ENCODE results near the gene SPEF2.

SPEF2 gene

GRCh38 chr5:35780236-35780635 is 162.6 kb downstream of the SPEF2 start:
- no peaks in the 10 kb centered on the region for H3K27me3 Mint-ChIP-seq (ENCODE audit: low read depth)
- H3K4me3 Mint-ChIP-seq, result no peak overlapping the region
- no peak overlapping the region for H3K27ac Mint-ChIP-seq
- no peaks in the 10 kb centered on the region for H3K36me3 Mint-ChIP-seq (ENCODE audit: low read depth)
- H3K9me3 Mint-ChIP-seq, result no peaks in the 10 kb centered on the region
- no peak for TF ChIP-seq CTCF (IDR thresholded peaks at IDR 0.05; ENCODE audit: unreplicated experiment in 3 of 3)
- H3K4me1 Mint-ChIP-seq, result peaks cover 11% of the 10 kb centered on the region

GRCh38 chr5:35781181-35781790 is 163.6 kb downstream of the SPEF2 start:
- TF ChIP-seq CTCF (IDR thresholded peaks at IDR 0.05; ENCODE audit: unreplicated experiment in 3 of 3), result no peak
- peaks cover 11% of the 10 kb centered on the region for H3K4me1 Mint-ChIP-seq
- no peaks in the 10 kb centered on the region for H3K36me3 Mint-ChIP-seq (ENCODE audit: low read depth)
- H3K4me3 Mint-ChIP-seq, result no peak overlapping the region
- H3K9me3 Mint-ChIP-seq, result no peaks in the 10 kb centered on the region
- peak overlapping the region; percentile 18 to 82 (median 27) for H3K27ac Mint-ChIP-seq
- H3K27me3 Mint-ChIP-seq (ENCODE audit: low read depth), result no peaks in the 10 kb centered on the region

- Mint-ChIP-seq H3K9me3 (no peaks in the 10 kb centered on the region), H3K27me3 (ENCODE audit: low read depth) (no peaks in the 10 kb centered on the region), H3K4me3 (no peak overlapping the region), H3K4me1 (peaks cover 11% of the 10 kb centered on the region), H3K27ac (no peak overlapping the region), H3K36me3 (ENCODE audit: low read depth) (no peaks in the 10 kb centered on the region)
- no peak for TF ChIP-seq CTCF (IDR thresholded peaks at IDR 0.05; ENCODE audit: unreplicated experiment in 3 of 3)
These were observed 165.9 kb downstream of the SPEF2 start for GRCh38 chr5:35783551-35783950.

- Mint-ChIP-seq H3K27ac (no peak overlapping the region), H3K4me3 (no peak overlapping the region), H3K9me3 (no peaks in the 10 kb centered on the region), H3K27me3 (ENCODE audit: low read depth) (peaks cover 4% of the 10 kb centered on the region), H3K4me1 (peaks cover 11% of the 10 kb centered on the region), H3K36me3 (ENCODE audit: low read depth) (no peaks in the 10 kb centered on the region)
- no peak for TF ChIP-seq CTCF (IDR thresholded peaks at IDR 0.05; ENCODE audit: unreplicated experiment in 3 of 3)
These were observed 168.0 kb downstream of the SPEF2 start for GRCh38 chr5:35785601-35786085.

- H3K27ac Mint-ChIP-seq, result no peak overlapping the region
- H3K27me3 Mint-ChIP-seq (ENCODE audit: low read depth), result peaks cover 4% of the 10 kb centered on the region
- no peaks in the 10 kb centered on the region for H3K9me3 Mint-ChIP-seq
- H3K36me3 Mint-ChIP-seq (ENCODE audit: low read depth), result no peaks in the 10 kb centered on the region
- no peak overlapping the region for H3K4me3 Mint-ChIP-seq
- H3K4me1 Mint-ChIP-seq, result peaks cover 2% of the 10 kb centered on the region
- no peak for TF ChIP-seq CTCF (IDR thresholded peaks at IDR 0.05; ENCODE audit: unreplicated experiment in 3 of 3)
These were observed 171.1 kb downstream of the SPEF2 start for GRCh38 chr5:35788724-35789123.
